Germinal center (tissue), 1 donor: Measurements from ENCODE around the gene CEP170B.
"Not testable (repeated sequence)": the region's sequence is repeated elsewhere in the genome, so short reads cannot be mapped to it uniquely, and the experiment has no call there.

ENCODE experiments used
- DNase-seq: peaks from one replicate; pipeline ENCODE4 v3.0.0; 2012; ENCODE audit warnings: mixed read lengths, low spot score

The CEP170B gene

DNA sequence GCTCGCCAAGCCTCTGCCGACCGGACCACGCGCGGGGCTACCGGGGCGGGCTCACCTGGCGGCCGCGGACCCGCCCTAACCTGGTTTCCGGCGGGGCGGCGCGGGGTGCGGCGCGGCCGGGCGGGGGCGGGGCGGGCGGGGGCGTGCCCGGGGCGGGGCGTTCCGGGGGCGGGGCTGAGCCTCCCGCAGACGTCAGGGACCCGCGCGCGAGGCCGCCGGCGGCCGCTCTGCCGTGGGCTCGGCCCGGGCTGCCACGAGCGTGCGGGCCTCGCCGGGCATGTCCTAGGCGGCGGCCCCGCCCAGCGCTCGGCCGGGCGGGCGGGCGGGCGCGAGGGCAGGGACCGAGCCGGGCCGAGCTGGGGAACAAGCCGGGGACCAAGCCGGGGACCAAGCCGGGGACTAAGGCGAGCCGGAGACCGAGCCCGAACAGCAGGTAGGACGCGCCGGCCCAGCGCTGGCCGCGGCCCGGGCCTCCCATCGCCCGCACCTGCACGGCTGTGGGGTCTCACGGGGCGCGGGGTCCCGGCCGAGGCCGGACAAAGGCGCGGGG, at the start of gene CEP170B:
CEP170B (plus strand) TSS at position 188 of the 550 bp plus-strand sequence. CDS start 3,183 bp downstream, outside the sequence.
- peak; percentile 83 for DNase-seq

DNA sequence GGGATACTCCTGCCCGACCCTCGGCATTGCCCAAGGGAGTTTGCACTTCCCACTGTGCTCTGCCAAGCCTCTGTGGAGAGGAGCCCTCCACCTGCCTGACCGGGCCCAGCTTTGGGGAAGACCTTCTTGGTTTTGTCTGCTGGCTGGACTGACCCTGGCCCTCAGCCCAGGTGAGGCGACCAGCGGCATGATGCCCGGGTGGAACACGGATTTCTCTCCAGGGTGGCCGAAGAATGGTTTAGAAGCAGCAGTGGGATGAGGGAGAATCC, 48.5 kb upstream of the CEP170B start:
- no peak for DNase-seq

DNA sequence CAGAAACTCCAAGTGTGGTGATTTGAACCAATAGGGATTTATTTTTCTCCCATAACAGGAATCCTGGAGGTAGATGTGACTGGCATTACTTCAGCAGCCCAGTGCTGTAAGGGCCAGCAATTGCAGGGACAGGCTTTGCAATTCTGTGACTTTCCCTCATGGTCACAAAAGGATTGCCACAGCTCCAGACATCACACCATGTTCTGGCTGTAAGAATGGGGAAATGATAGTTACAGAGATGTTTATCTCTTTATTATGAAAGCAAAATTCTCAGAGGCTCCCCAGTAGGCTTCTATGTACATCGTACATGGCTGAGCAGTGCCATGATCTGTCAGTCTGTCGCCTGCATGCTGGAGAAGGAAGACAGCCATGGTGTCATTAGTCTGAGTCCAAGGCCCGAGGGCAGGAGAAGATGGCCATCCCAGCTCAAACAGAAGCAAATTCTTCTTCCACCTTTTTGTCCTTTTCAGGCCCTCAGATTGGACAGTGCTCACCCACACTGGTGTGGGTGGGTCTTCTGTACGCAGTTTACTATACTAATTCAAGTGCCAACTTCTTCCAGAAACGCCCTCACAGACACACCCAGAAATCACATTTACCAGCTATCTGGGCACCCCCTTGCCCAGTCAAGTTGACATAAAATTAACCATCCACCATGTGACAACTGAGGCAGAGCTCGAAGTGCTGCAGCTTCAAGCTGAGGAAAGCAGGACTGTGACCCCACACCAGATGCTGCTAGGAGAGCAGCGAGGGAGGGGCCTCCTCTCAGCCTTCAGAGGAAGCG, 46.9 kb upstream of the CEP170B start:
- no peak for DNase-seq

DNA sequence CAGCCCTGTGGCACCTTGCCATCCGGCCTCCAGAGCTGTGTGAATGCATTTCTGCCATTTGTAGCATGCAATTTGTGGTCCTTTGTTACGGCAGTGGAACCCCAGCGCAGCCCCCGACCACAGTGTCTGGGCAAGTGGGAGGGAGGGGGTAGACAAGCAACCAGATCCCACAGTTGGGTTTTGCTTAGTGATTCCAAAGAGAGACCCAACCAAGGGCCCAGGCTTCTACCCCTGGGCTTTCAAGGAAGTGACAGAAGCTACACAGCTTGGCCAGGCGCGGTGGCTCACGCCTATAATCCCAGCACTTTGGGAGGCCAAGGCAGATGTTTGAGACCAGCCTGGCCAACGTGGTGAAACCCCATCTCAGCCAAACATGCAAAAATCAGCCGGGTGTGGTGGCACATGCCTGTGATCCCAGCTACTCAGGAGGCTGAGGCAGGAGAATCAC, 46.3 kb upstream of the CEP170B start:
- DNase-seq: no peak

DNA sequence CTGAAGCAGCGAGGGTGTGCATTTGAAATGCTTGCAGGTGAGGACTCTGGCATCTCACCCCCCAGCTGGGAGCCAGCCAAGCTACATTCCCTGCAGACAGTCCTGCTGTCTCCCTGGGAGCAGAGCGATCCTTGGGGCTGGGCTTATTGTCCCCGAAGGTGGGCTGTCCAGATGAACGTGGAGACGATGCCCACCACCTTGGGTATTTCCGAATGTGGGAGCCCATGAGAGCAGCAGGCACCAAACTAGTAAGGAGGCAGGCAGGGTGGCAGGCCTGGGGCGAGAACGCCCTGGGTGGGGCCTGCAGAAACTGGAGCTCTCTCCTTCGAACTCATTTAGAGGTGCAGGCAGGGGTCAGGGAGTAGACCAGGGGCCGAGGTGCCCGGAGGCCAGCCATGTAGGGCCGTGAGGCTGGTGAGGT, 45.7 kb upstream of the CEP170B start:
- DNase-seq: no peak

DNA sequence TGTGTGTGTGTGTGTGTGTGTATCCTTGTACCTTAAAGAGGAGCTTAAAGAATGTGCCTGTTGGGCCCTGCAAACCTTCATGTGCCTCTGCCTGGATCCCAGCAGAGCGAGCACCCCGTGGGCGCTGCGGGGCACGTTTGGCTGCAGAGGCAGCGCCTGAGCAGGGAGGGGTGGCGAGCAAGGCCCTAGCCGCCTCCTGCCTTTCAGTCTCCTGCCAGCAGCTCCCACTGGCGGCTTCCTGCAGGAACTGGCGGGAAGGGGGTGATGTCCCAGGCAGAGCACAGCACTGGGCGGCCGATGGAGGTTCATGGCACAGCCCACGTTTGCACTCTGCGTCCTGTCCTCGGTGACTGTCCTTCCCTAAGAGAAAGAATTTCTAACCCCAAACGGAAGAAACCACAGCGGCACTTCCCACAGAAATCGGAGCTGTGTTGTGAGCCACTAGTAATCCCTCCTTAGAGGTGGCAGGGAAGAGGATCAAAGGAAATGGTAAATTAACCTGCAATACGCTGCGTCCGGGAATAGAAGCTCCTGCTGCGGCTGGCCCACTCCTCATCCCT, 44.3 kb upstream of the CEP170B start:
- no peak for DNase-seq

DNA sequence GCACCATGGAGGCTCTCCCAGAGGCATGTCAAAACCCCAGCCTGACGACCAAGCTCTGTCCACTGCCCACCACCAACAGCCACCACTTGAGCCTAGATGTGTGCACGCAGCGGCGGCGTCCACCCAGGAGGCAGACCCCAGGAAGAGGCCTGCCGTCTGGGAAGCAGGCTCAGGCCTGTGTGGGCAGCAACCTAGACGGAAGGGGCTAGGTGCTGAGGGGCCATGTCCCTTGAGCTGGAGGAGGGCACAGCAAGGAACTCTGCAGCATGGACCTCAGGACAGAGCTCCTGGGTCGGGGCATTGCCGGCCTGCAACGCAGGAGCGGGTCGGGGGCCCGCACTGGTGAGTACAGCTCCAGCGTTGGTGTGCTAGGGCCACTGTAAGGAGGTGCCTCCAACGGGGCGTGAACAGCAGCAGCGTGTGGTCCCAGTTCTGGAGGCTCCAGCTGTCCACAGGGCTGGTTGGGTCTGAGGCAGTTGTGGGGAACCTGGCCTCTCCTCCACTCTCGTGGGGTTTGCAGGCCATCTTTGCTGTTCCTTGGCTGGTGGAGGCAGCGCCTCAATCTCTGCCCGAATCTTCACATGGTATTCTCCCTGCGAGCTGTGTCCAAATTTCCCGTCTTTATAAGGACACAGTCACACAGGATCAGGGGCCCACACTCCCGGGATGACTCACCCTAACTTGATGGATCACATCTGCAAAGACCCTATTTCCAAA, 43.7 kb upstream of the CEP170B start:
- DNase-seq: no peak

DNA sequence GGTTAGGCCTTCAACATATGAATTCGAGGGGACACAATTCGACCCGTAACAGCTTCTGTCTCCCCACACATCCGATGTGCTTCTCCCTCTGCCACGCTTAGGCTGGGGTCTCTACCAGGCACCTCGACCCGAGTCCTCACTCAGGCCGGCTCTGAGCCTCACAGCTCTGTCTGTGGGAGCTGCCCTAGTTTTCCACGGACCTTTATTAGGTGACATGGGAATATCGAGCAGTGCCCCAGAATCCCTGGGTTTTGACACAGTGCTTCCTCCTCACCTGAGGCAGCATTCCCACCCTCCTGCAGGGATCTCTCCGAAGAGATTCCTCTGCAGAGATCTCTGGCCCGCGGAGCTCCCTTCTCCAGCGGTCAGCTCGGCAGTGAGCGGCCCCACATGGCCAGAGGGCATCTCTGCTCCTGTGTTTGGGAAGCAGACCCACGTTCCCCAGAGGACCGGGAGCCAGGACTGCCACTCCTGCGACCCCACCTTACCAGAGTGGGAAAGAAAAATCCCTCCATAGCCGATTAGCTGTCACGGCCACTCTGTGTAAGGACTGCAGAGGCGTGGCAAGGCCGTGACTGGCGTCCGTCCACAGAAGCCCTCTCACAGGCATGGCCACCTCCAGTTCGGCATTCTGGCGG, 43.0 kb upstream of the CEP170B start:
- no peak for DNase-seq

DNA sequence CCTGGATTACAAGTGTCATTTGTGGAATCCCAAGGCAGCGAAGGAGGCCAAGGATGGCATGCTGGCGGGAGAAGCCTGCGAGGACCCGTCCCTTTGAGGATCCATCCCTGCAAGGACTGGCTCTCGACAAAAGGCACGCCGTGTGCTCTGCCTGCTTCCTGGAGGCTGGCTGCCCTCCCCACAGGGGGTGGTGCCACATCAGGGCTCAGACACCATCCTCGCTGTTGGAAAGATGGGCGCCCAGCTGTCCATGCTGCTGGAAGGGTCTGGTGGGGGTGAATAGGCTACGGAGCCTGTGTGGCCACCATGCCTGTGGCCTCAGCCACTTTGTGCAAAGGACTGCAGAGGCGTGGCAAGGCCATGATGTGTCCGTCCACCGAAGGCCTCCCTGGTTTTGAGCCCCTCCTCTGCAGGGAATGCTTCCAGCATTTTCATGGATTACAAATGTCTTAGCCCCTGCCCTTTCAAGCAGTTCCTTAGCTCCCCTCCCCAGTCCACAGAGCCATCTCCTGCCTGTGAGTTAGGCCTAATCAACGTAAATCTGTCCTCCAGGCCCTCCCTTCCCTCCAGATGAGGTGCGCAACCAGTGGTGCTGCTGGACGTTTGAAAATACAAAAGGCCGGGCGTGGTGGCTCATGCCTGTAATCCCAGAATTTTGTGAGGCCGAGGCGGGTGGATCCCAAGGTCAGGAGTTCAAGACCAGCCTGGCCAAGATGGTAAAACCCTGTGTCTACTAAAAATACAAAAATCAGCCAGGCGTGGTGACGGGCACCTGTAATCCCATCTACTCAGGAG, 42.0 kb upstream of the CEP170B start:
- DNase-seq: no peak

DNA sequence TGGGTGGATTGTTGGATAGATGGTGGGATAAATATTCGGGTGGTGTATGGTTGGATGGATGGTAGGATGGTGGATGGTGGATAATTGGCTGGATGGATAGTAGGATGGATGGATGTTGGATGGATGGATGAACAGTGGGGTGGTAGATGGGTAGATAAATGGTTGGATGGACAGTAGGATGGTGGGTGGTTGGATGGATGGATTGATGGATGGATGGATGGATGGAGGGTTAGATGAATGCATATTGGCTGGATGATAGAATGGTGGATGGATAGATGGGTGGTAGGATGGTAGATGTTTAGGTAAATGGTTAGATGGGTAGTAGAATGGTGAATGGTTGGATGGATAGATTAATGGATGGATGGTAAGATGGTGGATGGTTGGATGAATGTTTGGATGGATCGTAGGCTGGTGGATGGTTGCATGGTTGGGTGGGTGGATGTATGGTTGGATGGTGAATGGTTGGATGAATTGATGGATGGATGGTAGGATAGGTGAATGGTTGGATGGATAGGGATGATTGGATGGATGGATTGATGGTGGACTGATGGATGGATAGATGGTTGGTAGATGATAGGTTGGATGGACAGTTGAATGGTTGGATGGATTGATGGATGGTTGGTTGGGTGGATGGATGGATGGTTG, 40.6 kb upstream of the CEP170B start:
- no peak for DNase-seq

DNA sequence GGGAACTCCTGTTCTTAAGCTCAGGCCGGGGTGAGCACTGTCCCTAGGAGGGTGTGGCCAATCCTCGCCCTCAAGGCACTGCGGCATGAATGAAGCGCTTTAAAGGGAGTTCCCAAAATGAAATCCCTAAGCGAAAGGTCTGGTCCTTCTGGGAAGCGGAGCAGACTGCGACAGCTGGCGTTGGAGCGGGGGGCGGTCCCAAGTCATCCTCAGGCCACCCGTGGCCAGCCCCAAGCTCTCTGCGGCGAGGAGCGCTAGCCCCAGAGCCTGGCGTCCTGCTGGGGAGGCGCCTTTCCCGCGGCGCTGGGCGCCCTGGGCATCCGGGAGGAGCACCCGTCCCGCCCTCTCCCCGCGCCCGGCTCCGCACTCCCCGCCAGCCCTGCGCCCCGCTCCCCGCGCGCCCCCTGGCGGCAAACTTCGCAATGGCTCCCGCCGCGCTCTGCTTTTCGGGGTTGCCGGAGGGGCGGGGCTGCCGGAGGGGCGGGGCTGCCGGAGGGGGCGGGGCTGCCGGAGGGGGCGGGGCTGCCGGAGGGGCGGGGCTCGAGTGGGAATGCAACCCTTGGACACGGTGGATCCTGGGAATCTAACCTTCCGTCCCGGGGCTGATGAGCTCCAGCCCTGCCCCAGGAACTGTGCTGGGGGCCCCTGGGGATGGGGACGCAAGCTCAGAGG, 38.7 kb upstream of the CEP170B start:
- DNase-seq: peak; percentile 91

DNA sequence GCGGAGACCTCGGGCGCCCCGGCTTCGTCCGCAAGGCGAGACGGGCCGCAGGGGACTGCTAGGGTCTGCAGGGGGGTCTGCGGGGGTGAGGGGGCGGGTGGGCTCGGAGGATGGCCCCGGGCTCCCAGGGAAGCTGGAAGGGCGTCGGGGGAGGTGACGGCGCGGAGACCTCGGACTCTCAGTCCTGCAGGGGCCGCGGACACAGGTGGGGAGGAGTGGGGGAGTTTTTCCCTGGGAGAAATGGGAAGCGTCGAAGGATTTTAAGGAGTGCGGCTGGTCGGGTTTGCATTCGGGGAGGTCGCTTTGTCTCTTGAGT, 38.2 kb upstream of the CEP170B start:
- DNase-seq: no peak

DNA sequence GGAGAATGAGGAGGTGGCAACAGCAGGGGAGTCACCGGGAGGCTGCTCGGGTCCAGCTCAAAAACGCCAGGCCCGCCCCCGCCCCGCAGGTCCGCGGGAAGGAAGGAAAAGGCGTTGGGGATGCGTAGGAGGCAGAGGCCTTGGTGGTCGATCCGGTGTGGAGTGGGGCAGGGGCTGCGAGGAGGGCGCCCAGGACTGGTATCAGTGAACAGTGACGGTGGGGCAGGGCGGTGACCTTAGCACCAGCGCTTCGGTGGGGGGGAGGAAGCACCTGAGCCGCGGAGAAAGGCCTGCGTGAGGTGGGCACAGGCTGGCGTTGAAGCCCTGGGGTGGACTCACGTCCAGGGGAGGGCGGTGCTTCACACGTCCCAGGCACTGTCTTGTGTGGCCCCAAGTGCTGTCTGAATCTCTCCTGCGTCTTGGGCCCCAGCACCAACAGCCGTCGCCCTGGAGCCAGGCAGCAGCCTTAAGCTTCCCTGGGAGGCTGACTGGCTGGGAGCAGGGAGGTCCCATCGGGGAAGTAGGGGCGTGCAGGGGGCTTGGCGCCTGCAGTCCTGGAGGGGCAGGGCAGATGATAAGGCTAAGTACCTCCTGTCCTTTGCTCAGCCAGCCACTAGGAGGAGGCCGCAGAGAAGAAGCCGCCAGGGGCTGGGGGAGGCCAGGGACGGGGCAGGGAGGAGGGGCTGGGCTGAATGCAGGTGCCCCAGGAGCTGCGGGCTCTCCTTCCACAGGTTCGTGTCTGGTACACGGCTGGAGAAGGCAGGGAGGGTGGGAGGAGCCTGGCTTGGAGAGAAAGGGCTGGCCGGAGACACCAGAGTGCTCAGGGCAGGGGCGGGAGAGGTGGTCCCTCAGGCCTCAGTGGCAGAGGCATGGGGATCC, 37.7 kb upstream of the CEP170B start:
- peak; percentile 75 for DNase-seq

DNA sequence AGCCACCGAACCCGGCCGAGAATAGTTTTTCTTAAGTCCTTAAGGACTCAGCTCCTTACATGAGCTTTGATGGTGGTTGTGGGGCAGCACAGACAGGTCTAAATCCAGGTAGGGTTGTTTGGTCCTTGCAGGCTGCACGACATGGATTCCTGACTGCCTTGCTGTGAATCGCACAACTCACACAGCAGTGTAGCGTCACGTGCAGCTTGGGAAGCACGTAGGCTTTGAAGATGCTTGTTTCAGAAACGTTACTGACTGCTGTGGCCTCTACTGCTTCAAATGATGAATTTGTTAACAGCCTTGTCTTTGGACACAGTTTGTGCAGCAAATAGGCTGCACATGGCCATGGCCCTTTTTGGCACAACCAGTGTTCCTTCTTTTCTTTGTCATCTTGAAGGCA, 34.3 kb upstream of the CEP170B start:
- no peak for DNase-seq

DNA sequence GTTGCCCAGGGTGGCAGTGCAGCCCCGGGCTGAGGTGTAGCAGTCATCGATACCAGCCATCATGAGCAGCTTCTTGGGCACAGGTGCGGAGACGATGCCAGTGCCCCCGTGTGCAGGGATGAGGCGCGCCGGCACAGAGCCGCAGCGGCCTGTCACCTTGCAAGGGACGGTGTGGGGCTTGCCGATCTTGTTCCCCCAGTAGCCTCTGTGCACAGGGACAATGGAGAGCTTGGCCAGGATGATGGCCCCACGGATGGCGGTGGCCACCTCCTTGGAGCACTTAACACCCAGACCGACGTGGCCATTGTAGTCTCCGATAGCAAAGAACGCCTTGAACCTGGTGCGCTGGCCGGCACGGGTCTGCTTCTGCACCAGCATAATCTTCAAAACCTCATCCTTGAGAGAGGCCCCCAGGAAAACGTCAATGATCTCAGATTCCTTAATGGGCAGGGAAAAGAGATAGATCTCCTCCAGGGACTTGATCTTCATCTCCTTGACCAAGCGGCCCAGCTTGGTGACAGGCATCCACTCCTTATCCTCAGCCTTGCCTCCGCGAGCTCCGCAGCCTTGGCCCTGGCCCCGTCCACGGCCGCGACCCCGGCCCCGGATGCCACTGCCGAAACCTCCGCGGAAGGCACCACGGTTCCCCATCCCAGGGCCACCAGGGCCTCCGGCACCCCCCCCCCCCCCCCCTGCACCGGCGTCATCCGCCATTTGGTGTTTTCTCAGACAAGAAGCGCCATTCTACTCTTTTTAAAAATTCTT, 28.7 kb upstream of the CEP170B start:
- DNase-seq: not testable (repeated sequence)

DNA sequence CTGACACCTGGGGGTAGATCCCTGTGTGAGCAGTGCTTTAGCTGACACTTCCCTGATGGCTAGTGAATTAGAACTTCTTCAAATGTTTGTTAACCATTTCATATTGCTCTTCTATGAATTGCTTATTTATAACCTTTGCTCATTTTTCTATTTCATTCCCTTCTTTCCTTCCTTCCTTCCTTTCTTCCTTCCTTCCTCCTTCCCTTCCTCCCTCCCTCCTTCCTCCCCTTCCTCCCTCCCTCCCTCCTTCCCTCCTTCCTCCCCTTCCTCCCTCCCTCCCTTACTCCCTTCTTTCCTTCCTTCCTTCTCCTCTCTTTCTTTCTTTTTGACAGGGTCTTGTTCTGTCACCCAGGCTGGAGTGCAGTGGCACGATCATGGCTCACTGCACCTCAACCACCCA, 23.3 kb upstream of the CEP170B start:
- no peak for DNase-seq

DNA sequence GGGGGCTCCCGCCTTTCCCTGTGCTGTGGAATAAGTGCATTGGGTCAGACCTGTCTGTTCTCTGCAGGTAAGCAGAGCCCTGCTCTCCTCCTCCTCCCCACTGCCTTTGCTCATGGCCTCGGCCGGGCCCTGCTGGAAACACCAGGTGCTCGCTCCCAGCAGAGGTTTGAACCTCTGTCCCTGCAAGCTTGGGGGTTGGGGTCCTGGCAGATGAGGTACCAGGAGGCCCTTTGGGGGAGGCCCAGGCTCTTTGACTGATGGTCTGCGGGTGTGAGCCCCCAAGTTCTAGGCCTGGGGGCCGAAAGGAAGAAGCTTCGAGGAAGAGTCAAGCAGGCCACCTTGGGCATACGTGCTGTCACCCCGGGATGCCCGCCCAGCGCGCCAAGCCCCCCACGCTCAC, 22.1 kb upstream of the CEP170B start:
- DNase-seq: no peak

DNA sequence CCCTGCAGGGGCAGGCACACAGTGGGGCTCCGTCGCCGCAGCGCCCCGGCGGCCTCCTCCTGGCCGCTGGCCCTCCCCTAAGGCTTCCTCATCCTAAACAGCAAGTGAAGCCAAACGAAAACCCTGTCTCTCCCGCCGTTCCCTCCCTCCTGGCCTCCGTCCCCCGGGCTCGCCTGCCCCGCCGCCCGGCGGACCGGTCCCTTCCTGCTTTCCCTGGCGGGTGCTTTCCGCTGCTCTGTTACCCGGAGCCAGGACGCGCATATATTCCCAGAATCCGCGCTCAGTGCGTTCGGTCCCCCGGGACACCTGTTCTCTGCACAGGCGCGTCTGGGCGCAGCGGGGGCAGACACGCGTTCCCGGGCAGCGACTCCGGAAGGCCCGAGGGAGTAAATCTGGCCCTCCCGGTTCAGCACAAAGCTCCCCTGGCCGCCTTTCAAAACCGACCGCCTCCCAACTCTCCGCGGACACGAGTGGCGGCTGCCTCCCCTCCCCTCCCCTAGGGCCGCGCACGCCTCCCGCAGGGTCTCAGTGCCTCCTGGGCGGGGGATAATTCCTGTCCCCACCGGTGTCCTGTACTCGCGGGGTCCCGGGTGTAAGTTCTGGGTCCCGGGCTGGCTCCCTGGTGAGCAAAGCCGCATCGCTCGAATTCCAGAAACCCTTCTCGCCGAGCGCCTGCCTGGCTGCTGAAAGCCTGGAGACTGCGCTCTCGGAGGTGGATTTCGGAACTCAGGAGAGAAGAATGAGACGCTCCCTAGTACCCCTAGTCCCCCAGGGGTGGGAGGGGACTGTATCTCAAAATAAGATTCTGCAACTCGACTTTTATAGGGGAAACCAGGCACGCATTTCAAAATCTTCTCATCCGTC, 21.4 kb upstream of the CEP170B start:
- DNase-seq: no peak
